HCT116 (cell line): Measurements from ENCODE around the gene COL26A1. TPM values are rescaled to one million over a fixed set of nuclear protein-coding genes. Genes with fewer than 3 reads are reported as not detected.

Experiments
- ATAC-seq: fragments of 200-7000 bp; cut with Tn5 transposase; 2 replicates; pipeline ENCODE4 v1.9.1; 2020; ENCODE audit warnings: mild to moderate bottlenecking, moderate library complexity
- BruUV-seq: library from RNA; stranded (reverse); fragments of 400-500 nt; replicated peaks from 2 replicates; lab custom pipeline; 2021; lab: Mats Ljungman, UMichigan
- CTCF ChIA-PET: fragments of 300-600 bp; sonication (Branson Sonifier 250); formaldehyde crosslinking; loops from one replicate; lab custom pipeline; 2021; ENCODE audit warnings: antibody characterized with exemption; lab: Charles Lee
- POLR2A ChIA-PET: fragments of 300-600, 350-600 bp; sonication (Branson Sonifier 250); formaldehyde crosslinking; loops from one replicate; lab custom pipeline; 2021; ENCODE audit warnings: antibody characterized with exemption; lab: Charles Lee
- RAD21 ChIA-PET, 2 experiments: fragments of 300-600 bp; sonication (Branson Sonifier 250); formaldehyde crosslinking; loops; one replicate each; lab custom pipeline; 2023; ENCODE audit warnings: low total read pairs in 2 of 2; ENCODE audit not compliant: uncharacterized antibody in 2 of 2, unreplicated experiment in 2 of 2, low non-redundant PET in 1 of 2; lab: Charles Lee
- DNase-seq: peaks from one replicate; pipeline ENCODE4 v3.0.0-alpha.2; 2010; ENCODE audit warnings: low read depth, low spot score
- H2AFZ ChIP-seq: fragments of 200-600 bp; shearing (Covaris generic), sonication (generic); 2 replicates; pipeline ENCODE4 v1.6.1; 2017; ENCODE audit warnings: low read depth, mixed run types, mixed read lengths, antibody characterized with exemption, low read length; ENCODE audit not compliant: poor library complexity, severe bottlenecking
- H3K27ac ChIP-seq: 2 replicates; pipeline ENCODE4 v1.5.1; 2012; ENCODE audit warnings: low read depth, low read length
- H3K27me3 ChIP-seq: fragments of 200-600 bp; sonication (generic); 2 replicates; pipeline ENCODE4 v1.6.1; 2016; ENCODE audit warnings: mixed run types, low read length, mixed read lengths; ENCODE audit not compliant: insufficient read depth
- H3K36me3 ChIP-seq, 2 experiments: fragments of 200-500 bp in 1 of 2; fragments of 200-600 bp in 1 of 2; sonication (Bioruptor generic) in 1 of 2; sonication (generic) in 1 of 2; 2 replicates each; pipeline versions ENCODE4 v1.5.1 to v1.6.1; 2014 to 2016; ENCODE audit warnings: low read length in 2 of 2, inconsistent platforms in 1 of 2, mixed read lengths in 1 of 2, mixed run types in 1 of 2; ENCODE audit not compliant: insufficient read depth in 2 of 2, control insufficient read depth in 1 of 2
- H3K4me1 ChIP-seq, 2 experiments: fragments of 200-600 bp in 1 of 2; sonication (generic) in 1 of 2; 2 replicates each; pipeline versions ENCODE4 v1.5.1 to v1.6.1; 2012 to 2017; ENCODE audit warnings: low read length in 2 of 2, inconsistent platforms in 1 of 2, mild to moderate bottlenecking in 1 of 2, mixed read lengths in 1 of 2, mixed run types in 1 of 2, moderate library complexity in 1 of 2; ENCODE audit not compliant: insufficient read depth in 2 of 2, control insufficient read depth in 1 of 2
- H3K4me2 ChIP-seq: fragments of 200-600 bp; sonication (generic); 2 replicates; pipeline ENCODE4 v1.6.1; 2017; ENCODE audit warnings: mixed run types, low read length, mixed read lengths
- H3K4me3 ChIP-seq, 2 experiments: fragments of 200-600 bp in 1 of 2; sonication (generic) in 1 of 2; replicated peaks in 1 of 2; 2 replicates each; pipeline ENCODE4 v1.5.1; 2011 to 2016; ENCODE audit warnings: low read length in 2 of 2, control low read depth in 1 of 2, low read depth in 1 of 2, mild to moderate bottlenecking in 1 of 2, mixed read lengths in 1 of 2, mixed run types in 1 of 2
- H3K79me2 ChIP-seq: fragments of 200-600 bp; sonication (generic); 2 replicates; pipeline ENCODE4 v1.6.1; 2017; ENCODE audit warnings: mild to moderate bottlenecking, mixed run types, low read length, moderate library complexity, mixed read lengths; ENCODE audit not compliant: insufficient read depth
- H3K9ac ChIP-seq: fragments of 200-600 bp; sonication (generic); 2 replicates; pipeline ENCODE4 v1.6.1; 2016; ENCODE audit warnings: low read length, mixed read lengths
- H3K9me2 ChIP-seq: fragments of 200-600 bp; sonication (generic), shearing (Covaris generic); 2 replicates; pipeline ENCODE4 v1.6.1; 2017; ENCODE audit warnings: mixed run types, mild to moderate bottlenecking, moderate library complexity; ENCODE audit not compliant: insufficient read depth
- H3K9me3 ChIP-seq, 2 experiments: fragments of 200-500 bp in 1 of 2; fragments of 200-600 bp in 1 of 2; sonication (Bioruptor generic) in 1 of 2; sonication (generic) in 1 of 2; 2 replicates each; pipeline ENCODE4 v1.6.1; 2014 to 2017; ENCODE audit warnings: low read length in 2 of 2, mixed read lengths in 2 of 2, inconsistent platforms in 1 of 2, low read depth in 1 of 2, mild to moderate bottlenecking in 1 of 2, mixed run types in 1 of 2, moderate library complexity in 1 of 2; ENCODE audit not compliant: control insufficient read depth in 1 of 2, insufficient read depth in 1 of 2
- H4K20me1 ChIP-seq: fragments of 200-600 bp; sonication (generic), shearing (Covaris generic); 2 replicates; pipeline ENCODE4 v1.6.1; 2017; ENCODE audit warnings: mixed run types, mild to moderate bottlenecking, moderate library complexity; ENCODE audit not compliant: insufficient read depth
- CBX3 ChIP-seq: IDR thresholded peaks from 2 replicates; pipeline ENCODE4 v1.6.1; 2012; ENCODE audit warnings: low read depth
- EGR1 ChIP-seq: IDR thresholded peaks from 2 replicates; pipeline ENCODE4 v1.6.1; 2012; ENCODE audit warnings: low read depth
- EZH2phosphoT487 ChIP-seq: fragments of 200-600 bp; IDR thresholded peaks from 2 replicates; pipeline ENCODE4 v1.6.1; 2018; ENCODE audit warnings: antibody characterized with exemption, borderline replicate concordance
- JUND ChIP-seq: IDR thresholded peaks from 2 replicates; pipeline ENCODE4 v1.6.1; 2012
- POLR2A ChIP-seq: IDR thresholded peaks from 2 replicates; pipeline ENCODE4 v1.7.0; 2011; ENCODE audit warnings: borderline replicate concordance; ENCODE audit not compliant: insufficient read depth, insufficient read length; ENCODE audit errors: extremely low read depth
- RAD21 ChIP-seq: IDR thresholded peaks from 2 replicates; pipeline ENCODE4 v1.6.1; 2012; ENCODE audit warnings: low read depth, mild to moderate bottlenecking
- TCF7L2 ChIP-seq: IDR thresholded peaks from 2 replicates; pipeline ENCODE4 v1.7.0; 2011; ENCODE audit warnings: borderline replicate concordance, inconsistent platforms; ENCODE audit not compliant: insufficient read depth, insufficient read length; ENCODE audit errors: extremely low read depth
- YY1 ChIP-seq: IDR thresholded peaks from 2 replicates; pipeline ENCODE4 v1.6.1; 2011; ENCODE audit warnings: low read length, low read depth, moderate library complexity, mild to moderate bottlenecking; ENCODE audit not compliant: insufficient replicate concordance; ENCODE audit errors: extremely low read depth
- ZFX ChIP-seq: fragments of 450-650 bp; IDR thresholded peaks from 2 replicates; pipeline ENCODE4 v1.6.1; 2017
- ZNF274 ChIP-seq: fragments of 200-500 bp; sonication (Bioruptor generic); IDR thresholded peaks from 2 replicates; pipeline ENCODE4 v1.6.1; 2014; ENCODE audit warnings: mild to moderate bottlenecking, low read depth, low read length, inconsistent platforms
- intact Hi-C: fragments of 100-400 bp; cut with micrococcal nuclease; formaldehyde crosslinking; loops from 2 replicates; pipeline ENCODE4 v1.10.0; 2022
- total RNA-seq: library from RNA; stranded (reverse); gene quantifications from one replicate; pipeline ENCODE4 v1.2.1, GENCODE V29; 2021; ENCODE audit not compliant: unreplicated experiment
- TF ChIP-seq, protein P1 (sequence below): IDR thresholded peaks from 2 replicates; pipeline ENCODE4 v1.6.1; 2012
- TF ChIP-seq, protein P2 (sequence below): IDR thresholded peaks from 2 replicates; pipeline ENCODE4 v1.6.1; 2012; ENCODE audit warnings: low read depth
- TF ChIP-seq, protein P3 (sequence below): IDR thresholded peaks from 2 replicates; pipeline ENCODE4 v1.6.1; 2012

Gene COL26A1
- total RNA-seq, 1 experiment from 2014 or later: 0.27 TPM

DNA sequence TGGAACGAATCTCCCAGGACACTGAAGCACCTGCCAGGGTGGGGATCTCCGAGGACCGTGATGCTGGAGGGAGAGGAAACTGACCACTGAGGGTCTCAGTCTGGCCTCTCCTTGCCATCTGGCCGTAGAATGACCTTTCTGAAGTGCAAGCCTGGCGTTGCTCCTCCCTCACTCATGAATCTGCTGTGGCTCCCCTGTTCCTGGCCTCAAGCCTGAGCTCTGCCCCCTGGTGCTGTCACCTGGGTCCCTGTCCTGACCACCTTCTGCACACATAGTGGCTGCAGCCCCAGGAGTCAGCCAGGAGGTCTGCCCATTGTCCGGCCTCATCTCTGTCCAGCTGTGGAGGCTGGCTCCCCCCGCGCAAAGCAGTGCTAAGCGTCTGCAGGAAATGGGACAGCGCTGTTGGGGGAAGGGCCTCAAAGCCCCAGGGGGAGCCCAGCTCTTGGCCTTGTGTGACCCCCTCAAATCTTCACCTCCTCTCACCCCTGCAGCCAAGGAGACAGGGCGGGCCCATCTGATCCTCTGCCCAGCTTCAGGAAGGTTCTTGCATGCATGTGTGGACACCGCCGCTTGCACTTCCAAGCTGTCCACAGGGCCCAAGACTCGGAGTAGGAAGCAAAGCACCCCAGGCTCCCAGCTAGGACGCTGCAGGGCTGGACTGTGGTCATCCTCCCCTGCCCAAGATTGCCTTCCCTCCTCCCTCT is 200.7 kb downstream of the COL26A1 start (continued):
- TF ChIP-seq RAD21 (no peak), CBX3 (no peak), ZFX (no peak), EZH2phosphoT487 (no peak)
- TF ChIP-seq, protein P1, sequence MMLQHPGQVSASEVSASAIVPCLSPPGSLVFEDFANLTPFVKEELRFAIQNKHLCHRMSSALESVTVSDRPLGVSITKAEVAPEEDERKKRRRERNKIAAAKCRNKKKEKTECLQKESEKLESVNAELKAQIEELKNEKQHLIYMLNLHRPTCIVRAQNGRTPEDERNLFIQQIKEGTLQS: no peak
- TF ChIP-seq, all 23 proteins: peak for 0

DNA sequence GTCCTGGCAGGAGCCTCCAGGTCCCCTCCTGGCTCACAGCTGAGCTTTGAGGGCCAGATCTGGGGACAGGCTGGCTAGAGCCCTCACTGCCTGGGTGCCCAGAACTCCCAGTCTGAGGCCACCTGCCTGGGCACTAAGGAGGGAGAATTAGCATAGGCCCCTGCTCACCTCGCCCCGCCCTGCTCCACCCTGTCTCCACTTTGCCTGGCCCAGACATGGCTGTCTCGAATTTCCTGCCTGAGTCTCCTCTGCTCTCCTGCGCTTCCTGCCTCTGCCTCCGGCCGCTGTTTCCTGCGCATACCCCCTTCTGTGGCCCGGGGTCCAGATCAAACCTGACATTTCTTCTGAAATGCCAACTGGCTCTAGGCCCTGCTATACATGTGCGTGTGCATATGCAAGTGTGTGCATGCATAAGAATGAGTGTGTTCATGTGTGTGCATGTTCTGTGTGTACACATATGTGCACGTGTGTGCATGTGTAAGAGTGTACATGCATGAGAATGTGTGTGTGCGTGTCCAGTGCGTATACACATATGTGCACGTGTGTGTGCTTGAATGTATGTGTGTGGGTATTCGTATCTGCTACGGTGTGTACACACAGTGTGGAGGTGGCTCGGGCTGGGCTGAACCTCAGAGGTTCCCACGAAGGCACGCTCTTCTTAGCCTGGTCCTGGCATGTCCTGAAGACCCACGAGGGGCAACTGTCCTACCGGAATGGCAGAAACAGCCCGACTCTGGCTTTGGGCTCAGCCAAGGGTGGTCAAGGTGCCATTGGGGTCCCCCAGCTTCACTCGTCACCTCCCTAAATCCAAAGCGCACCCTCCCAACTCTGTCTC is 201.5 kb downstream of the COL26A1 start:
- no peak overlapping the region for H2AFZ ChIP-seq
- BruUV-seq: no TSS peak
- H3K27me3 ChIP-seq: no peaks in the 10 kb centered on the region
- ATAC-seq (peak; percentile 29), DNase-seq (no peak)
- POLR2A ChIA-PET: no interaction called here
- H3K27ac ChIP-seq: peak overlapping the region; percentile 29; the same call in 1 of the 2 replicates
- intact Hi-C loops: no loop called here
- no peaks in the 10 kb centered on the region for H3K36me3 ChIP-seq
- no peaks in the 10 kb centered on the region for H3K9me2 ChIP-seq
- H3K9me3 ChIP-seq: no peaks in the 10 kb centered on the region
- H3K9ac ChIP-seq: no peak overlapping the region
- no peaks in the 10 kb centered on the region for H4K20me1 ChIP-seq
- H3K4me1 ChIP-seq: peaks cover 16 to 21% of the 10 kb centered on the region in 2 experiments; a peak in 3 of 4 replicates
- no peaks in the 10 kb centered on the region for H3K79me2 ChIP-seq
- H3K4me2 ChIP-seq: peak overlapping the region; percentile 6; the same call in 1 of the 2 replicates
- TF ChIP-seq POLR2A (no peak), TCF7L2 (no peak), YY1 (no peak), EGR1 (no peak), ZNF274 (no peak), JUND (no peak)
- TF ChIP-seq, protein P2, sequence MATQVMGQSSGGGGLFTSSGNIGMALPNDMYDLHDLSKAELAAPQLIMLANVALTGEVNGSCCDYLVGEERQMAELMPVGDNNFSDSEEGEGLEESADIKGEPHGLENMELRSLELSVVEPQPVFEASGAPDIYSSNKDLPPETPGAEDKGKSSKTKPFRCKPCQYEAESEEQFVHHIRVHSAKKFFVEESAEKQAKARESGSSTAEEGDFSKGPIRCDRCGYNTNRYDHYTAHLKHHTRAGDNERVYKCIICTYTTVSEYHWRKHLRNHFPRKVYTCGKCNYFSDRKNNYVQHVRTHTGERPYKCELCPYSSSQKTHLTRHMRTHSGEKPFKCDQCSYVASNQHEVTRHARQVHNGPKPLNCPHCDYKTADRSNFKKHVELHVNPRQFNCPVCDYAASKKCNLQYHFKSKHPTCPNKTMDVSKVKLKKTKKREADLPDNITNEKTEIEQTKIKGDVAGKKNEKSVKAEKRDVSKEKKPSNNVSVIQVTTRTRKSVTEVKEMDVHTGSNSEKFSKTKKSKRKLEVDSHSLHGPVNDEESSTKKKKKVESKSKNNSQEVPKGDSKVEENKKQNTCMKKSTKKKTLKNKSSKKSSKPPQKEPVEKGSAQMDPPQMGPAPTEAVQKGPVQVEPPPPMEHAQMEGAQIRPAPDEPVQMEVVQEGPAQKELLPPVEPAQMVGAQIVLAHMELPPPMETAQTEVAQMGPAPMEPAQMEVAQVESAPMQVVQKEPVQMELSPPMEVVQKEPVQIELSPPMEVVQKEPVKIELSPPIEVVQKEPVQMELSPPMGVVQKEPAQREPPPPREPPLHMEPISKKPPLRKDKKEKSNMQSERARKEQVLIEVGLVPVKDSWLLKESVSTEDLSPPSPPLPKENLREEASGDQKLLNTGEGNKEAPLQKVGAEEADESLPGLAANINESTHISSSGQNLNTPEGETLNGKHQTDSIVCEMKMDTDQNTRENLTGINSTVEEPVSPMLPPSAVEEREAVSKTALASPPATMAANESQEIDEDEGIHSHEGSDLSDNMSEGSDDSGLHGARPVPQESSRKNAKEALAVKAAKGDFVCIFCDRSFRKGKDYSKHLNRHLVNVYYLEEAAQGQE: no peak
- TF ChIP-seq, protein P3, sequence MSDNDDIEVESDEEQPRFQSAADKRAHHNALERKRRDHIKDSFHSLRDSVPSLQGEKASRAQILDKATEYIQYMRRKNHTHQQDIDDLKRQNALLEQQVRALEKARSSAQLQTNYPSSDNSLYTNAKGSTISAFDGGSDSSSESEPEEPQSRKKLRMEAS: no peak
- TF ChIP-seq, protein P1: no peak
- RAD21 ChIA-PET: interaction anchor here in 1 of 2 experiments (0.6 kb wide), 1 partner anchor 250 kb away, joined by 4 read pairs; no protein-coding TSS in a partner anchor
- no peak overlapping the region for H3K4me3 ChIP-seq
- CTCF ChIA-PET: no interaction called here
